Testis (tissue), 3 donors: ENCODE measurements around the gene GTF2I. TPM values are rescaled to one million over a fixed set of nuclear protein-coding genes. Genes with fewer than 3 reads are reported as not detected.
A peak's percentile ranks its signal among the peaks of the same experiment; 100 is the strongest.
"Not testable (repeated sequence)": the region's sequence is repeated elsewhere in the genome, so short reads cannot be mapped to it uniquely, and the experiment has no call there.

ENCODE experiments used
- DNase-seq: peaks from one replicate; pipeline ENCODE4 v3.0.0-alpha.2; 2019
- H3K27ac ChIP-seq, 2 donors: fragments of 200-600 bp; sonication (generic); one replicate each; pipeline ENCODE4 v1.5.1; 2019
- H3K27me3 ChIP-seq: fragments of 200-600 bp; sonication (generic); one replicate; pipeline ENCODE4 v1.5.1; 2019
- H3K36me3 ChIP-seq: fragments of 200-600 bp; sonication (generic); one replicate; pipeline ENCODE4 v1.5.1; 2017; ENCODE audit warnings: low read depth; ENCODE audit errors: missing control alignments
- H3K4me1 ChIP-seq: fragments of 200-600 bp; sonication (generic); one replicate; pipeline ENCODE4 v1.5.1; 2019
- H3K4me3 ChIP-seq, 2 donors: fragments of 200-600 bp; sonication (generic); one replicate each; pipeline ENCODE4 v1.5.1; 2017 to 2019
- H3K9me3 ChIP-seq: fragments of 200-600 bp; sonication (generic); one replicate; pipeline ENCODE4 v1.5.1; 2017
- WGBS, 2 donors: methylation state at CpG; one replicate each; pipeline ENCODE4 v1.1.5; 2018; 5-methylcytosine and 5-hydroxymethylcytosine counted together
- intact Hi-C: fragments of 100-400 bp; cut with DNase I; formaldehyde crosslinking; loops from one replicate; pipeline ENCODE4 v1.15.1; 2023; ENCODE audit warnings: low total_unique reads
- polyA plus RNA-seq: library from polyadenylated mRNA; stranded (reverse); fragments of 350-450 nt; fragmentation: Illumina TruSeq; extraction: RNeasy Lipid Tissue Mini Kit (QIAGEN cat#74804); gene quantifications from one replicate; pipeline ENCODE4 v1.2.3, GENCODE V29; 2014; ENCODE audit warnings: low read depth, low replicate concordance; ENCODE audit not compliant: insufficient read depth
- total RNA-seq, 2 donors: library from RNA; depleted of rRNA; stranded (reverse); fragments of >200 nt; gene quantifications; one replicate each; pipeline ENCODE4 v1.2.3, GENCODE V29; 2016

GTF2I gene
- total and polyA plus RNA-seq, 3 donors from 2014 or later: 83.4 to 210 (median 208) TPM

GRCh38 chr7:74775111-74775510 lies 117.6 kb downstream of the GTF2I start:
- H3K27ac ChIP-seq, H3K27me3 ChIP-seq, H3K36me3 ChIP-seq, H3K9me3 ChIP-seq, H3K4me1 ChIP-seq, intact Hi-C loops, DNase-seq, H3K4me3 ChIP-seq: not testable (repeated sequence)
- WGBS, 2 donors: no CpG with 5 or more reads among the region's 6 CpGs

DNA sequence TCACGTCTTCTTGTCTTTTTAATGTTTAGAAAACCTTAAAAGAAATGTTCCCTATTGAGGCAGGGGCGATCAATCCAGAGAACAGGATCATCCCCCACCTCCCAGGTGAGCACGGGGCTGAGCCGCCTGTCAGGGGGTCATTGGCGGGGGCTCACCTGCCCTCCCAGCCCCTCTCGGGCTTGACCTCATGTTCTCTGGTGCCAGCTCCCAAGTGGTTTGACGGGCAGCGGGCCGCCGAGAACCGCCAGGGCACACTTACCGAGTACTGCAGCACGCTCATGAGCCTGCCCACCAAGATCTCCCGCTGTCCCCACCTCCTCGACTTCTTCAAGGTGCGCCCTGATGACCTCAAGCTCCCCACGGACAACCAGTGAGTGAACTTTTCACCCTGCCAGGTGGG lies 121.5 kb downstream of the GTF2I start:
- H3K27ac ChIP-seq, H3K4me1 ChIP-seq, H3K4me3 ChIP-seq, H3K36me3 ChIP-seq, intact Hi-C loops, H3K27me3 ChIP-seq, DNase-seq, H3K9me3 ChIP-seq: not testable (repeated sequence)
- WGBS, 2 donors: no CpG with 5 or more reads among the region's 17 CpGs

- not testable (repeated sequence) for H3K36me3 ChIP-seq
Observed at GRCh38 chr7:74781746-74782145, 124.2 kb downstream of the GTF2I start.

DNA sequence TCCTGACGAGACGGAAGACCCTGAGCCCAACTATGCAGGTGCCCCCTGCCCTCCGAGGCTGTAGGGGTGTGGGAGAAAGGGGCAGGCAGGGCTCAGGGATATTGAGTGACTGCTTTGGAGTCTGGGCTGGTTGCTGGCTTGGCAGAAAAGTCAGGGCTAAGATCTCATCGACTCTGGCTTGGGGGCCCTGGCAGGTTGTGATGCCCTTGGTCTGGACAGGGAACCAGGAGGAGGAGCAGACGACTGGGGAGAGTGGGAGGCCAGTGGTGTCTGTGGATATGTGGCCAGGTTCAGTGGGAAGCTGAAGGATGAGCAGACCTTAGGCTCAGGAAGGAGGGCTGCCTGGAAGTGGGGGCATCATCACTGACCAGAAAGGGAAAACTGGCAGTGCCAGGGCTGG lies 126.1 kb downstream of the GTF2I start:
- DNase-seq, H3K4me1 ChIP-seq, H3K27me3 ChIP-seq, H3K36me3 ChIP-seq, H3K27ac ChIP-seq, H3K4me3 ChIP-seq, H3K9me3 ChIP-seq, intact Hi-C loops: not testable (repeated sequence)
- WGBS, 2 donors: 79 to 95% methylated on average over 2 of the region's 5 CpGs

More at GRCh38 chr7:74781746-74782145, 124.2 kb downstream of the GTF2I start:
- H3K27me3 ChIP-seq, intact Hi-C loops, H3K27ac ChIP-seq, H3K4me1 ChIP-seq, H3K9me3 ChIP-seq, DNase-seq, H3K4me3 ChIP-seq: not testable (repeated sequence)
- WGBS, 2 donors: 80 to 81% methylated on average over 1 to 4 of the region's 6 CpGs

- H3K36me3 ChIP-seq, H3K4me1 ChIP-seq, H3K4me3 ChIP-seq, H3K27ac ChIP-seq, intact Hi-C loops, H3K27me3 ChIP-seq, H3K9me3 ChIP-seq: not testable (repeated sequence)
- DNase-seq: peak; percentile 97
- WGBS, 2 donors: 0% methylated on average over 5 of the region's 82 CpGs; no CpG with 5 or more reads in 1 of the 2 donors
Observed at GRCh38 chr7:74788369-74789150, 131.0 kb downstream of the GTF2I start.

DNA sequence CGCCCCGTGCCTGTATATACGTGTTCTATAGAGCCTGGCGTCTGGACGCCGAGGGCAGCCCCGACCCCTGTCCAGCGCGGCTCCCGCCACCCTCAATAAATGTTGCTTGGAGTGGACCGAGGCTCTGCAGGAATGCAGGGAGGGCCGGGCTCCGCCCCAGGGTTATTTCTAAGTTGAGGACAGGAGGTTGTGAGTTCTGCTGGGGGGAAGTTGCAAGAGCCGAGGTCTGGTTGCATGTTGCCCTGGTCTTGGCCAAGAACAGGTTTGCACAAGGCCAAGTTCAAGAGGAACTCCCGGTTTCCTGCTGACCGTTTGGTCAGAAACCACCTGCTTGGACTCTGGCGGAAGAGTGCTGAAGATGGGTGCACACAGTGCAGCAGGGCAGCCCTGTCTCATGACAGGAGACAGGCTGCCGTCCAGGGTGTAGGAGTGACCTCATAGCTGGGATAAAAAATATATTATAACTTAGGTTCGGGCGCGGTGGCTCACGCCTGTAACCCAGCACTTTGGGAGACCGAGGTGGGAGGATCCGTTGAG lies 131.8 kb downstream of the GTF2I start:
- H3K4me3 ChIP-seq, H3K36me3 ChIP-seq, H3K4me1 ChIP-seq, H3K27me3 ChIP-seq, intact Hi-C loops, H3K9me3 ChIP-seq, DNase-seq, H3K27ac ChIP-seq: not testable (repeated sequence)
- WGBS, 2 donors: no CpG with 5 or more reads among the region's 24 CpGs

DNA sequence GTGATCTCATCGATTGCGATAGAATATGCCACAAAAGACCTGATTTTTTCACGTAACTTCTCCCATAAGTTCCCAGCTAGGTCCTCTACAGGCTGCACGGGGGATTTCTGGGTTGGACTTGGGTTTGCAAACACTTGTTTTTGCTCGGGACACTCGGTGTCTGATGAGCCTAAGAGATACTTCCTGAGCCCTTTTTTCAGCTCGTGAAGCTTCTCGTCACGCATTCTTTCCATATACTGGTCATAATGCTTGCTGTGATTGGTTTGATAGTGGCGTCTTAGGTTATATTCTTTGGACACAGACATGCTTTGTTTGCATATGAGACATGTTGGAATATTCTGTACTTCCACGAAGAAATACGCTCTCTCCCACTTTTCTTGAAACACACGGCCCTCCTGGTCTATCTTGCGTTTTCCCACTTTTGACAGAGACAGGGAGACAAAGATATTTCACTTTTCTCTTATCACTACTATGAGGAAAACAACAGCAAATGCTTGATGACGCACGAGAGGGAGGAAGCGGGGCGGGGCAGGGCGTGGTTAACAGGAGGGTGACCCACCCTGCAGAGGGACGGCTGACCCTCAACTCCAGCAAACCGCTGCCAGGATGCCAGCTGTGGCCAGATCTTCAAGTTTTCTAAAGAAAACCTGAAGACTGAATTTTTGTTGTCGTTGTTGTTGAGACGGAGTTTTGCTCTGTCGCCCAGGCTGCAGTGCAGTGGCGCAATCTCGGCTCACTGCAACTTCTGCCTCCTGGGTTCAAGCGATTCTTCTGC lies 140.5 kb downstream of the GTF2I start:
- H3K4me1 ChIP-seq, H3K36me3 ChIP-seq, H3K27me3 ChIP-seq, H3K4me3 ChIP-seq, intact Hi-C loops, H3K9me3 ChIP-seq, DNase-seq, H3K27ac ChIP-seq: not testable (repeated sequence)
- WGBS, 2 donors: 92 to 100% methylated on average over 3 to 5 of the region's 27 CpGs

DNA sequence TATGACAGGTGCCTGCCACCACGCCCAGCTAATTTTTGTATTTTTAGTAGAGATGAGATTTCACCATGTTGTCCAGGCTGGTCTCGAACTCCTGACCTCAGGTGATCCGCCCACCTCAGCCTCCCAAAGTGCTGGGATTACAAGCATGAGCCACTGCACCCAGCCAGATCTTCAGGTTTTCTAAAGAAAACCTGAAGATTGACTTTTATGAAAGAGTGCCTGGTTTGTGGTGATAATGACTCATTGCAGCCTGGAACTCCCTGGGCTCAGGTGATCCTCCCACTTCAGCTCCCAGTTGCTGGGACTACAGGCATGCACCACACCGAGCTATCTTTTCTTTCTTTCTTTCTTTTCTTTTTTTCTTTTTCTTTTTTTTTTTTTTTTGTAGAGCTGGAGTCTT lies 141.1 kb downstream of the GTF2I start:
- H3K4me1 ChIP-seq, DNase-seq, H3K27me3 ChIP-seq, H3K9me3 ChIP-seq, H3K36me3 ChIP-seq, H3K4me3 ChIP-seq, H3K27ac ChIP-seq, intact Hi-C loops: not testable (repeated sequence)
- WGBS, 2 donors: 69 to 83% methylated on average over 1 of the region's 4 CpGs

Other genes starting within 250 kb of the GTF2I start
- 10 to 100 TPM; 22.4 to 24.7 TPM for gene GTF2IRD1, start 203.8 kb upstream of the GTF2I start, total RNA-seq
- 15.1 TPM for gene GTF2IRD1, start 203.8 kb upstream of the GTF2I start, polyA plus RNA-seq
- 1 to 10 TPM; 1.5 to 2.1 TPM for gene NCF1, start 116.3 kb downstream of the GTF2I start, total RNA-seq
- 8.3 TPM for gene NCF1, start 116.3 kb downstream of the GTF2I start, polyA plus RNA-seq
- gene GTF2IRD2, start 193.9 kb downstream of the GTF2I start, total RNA-seq: 10 to 100 TPM; 27.9 to 28.8 TPM
- gene GTF2IRD2, start 193.9 kb downstream of the GTF2I start, polyA plus RNA-seq: 10.4 TPM